Panc1 (cell line): ENCODE results near the gene CCDC40. TPM values are rescaled to one million over a fixed set of nuclear protein-coding genes. Genes with fewer than 3 reads are reported as not detected.

Experiments used
- ATAC-seq: fragments of 200-7000 bp; cut with Tn5 transposase; 2 replicates; pipeline ENCODE4 v1.9.1; 2020; ENCODE audit warnings: mild to moderate bottlenecking, moderate library complexity
- BruUV-seq: library from RNA; stranded (reverse); fragments of 400-500 nt; replicated peaks from 2 replicates; lab custom pipeline; 2021; lab: Mats Ljungman, UMichigan
- CTCF ChIA-PET: fragments of 300-600 bp; sonication (Branson Sonifier 250); formaldehyde crosslinking; loops from one replicate; lab custom pipeline; 2022; ENCODE audit warnings: antibody characterized with exemption; lab: Charles Lee
- POLR2A ChIA-PET: fragments of 300-600 bp; sonication (Branson Sonifier 250); formaldehyde crosslinking; loops from one replicate; lab custom pipeline; 2022; ENCODE audit warnings: antibody characterized with exemption; lab: Charles Lee
- DNase-seq: peaks from one replicate; pipeline ENCODE4 v3.0.0-alpha.2; 2010; ENCODE audit warnings: low read depth, low spot score
- H3K27ac ChIP-seq: 2 replicates; pipeline ENCODE4 v1.5.1; 2011; ENCODE audit warnings: mild to moderate bottlenecking, low read length, inconsistent platforms
- H3K27me3 ChIP-seq: fragments of 200-500 bp; sonication (Bioruptor generic); 2 replicates; pipeline ENCODE4 v1.6.0; 2014; ENCODE audit warnings: low read length, inconsistent platforms; ENCODE audit not compliant: control insufficient read depth, insufficient read depth
- H3K36me3 ChIP-seq: fragments of 200-500 bp; sonication (Bioruptor generic); 2 replicates; pipeline ENCODE4 v1.5.1; 2014; ENCODE audit warnings: inconsistent platforms, mild to moderate bottlenecking, low read length, moderate library complexity; ENCODE audit not compliant: control insufficient read depth, insufficient read depth
- H3K4me1 ChIP-seq: 2 replicates; pipeline ENCODE4 v1.5.1; 2011; ENCODE audit warnings: inconsistent platforms, mild to moderate bottlenecking, low read length, moderate library complexity; ENCODE audit not compliant: control insufficient read depth, insufficient read depth
- H3K4me3 ChIP-seq, 2 experiments: 2 replicates each; pipeline ENCODE4 v1.5.1; 2011 to 2012; ENCODE audit warnings: low read depth in 2 of 2, low read length in 2 of 2, mild to moderate bottlenecking in 2 of 2, inconsistent platforms in 1 of 2, moderate library complexity in 1 of 2
- H3K9me3 ChIP-seq: fragments of 200-500 bp; sonication (Bioruptor generic); 2 replicates; pipeline ENCODE4 v1.5.1; 2014; ENCODE audit warnings: low read depth, mild to moderate bottlenecking, inconsistent platforms, low read length, moderate library complexity; ENCODE audit not compliant: control insufficient read depth, insufficient read depth
- CTCF ChIP-seq: fragments of 450-650 bp; IDR thresholded peaks from 2 replicates; pipeline ENCODE4 v1.5.1; 2017; ENCODE audit warnings: mild to moderate bottlenecking
- POLR2AphosphoS5 ChIP-seq: IDR thresholded peaks from 2 replicates; pipeline ENCODE4 v1.6.1; 2012; ENCODE audit warnings: mild to moderate bottlenecking, low read depth, low read length, moderate library complexity
- REST ChIP-seq, 2 experiments: IDR thresholded peaks; 2 replicates each; pipeline ENCODE4 v1.6.1; 2011 to 2012; ENCODE audit warnings: low read depth in 2 of 2, control low read depth in 1 of 2, low read length in 1 of 2, mild to moderate bottlenecking in 1 of 2, moderate library complexity in 1 of 2; ENCODE audit not compliant: insufficient read depth in 1 of 2
- SIN3A ChIP-seq: IDR thresholded peaks from 2 replicates; pipeline ENCODE4 v1.6.1; 2012; ENCODE audit warnings: low read depth, mild to moderate bottlenecking, low read length, moderate library complexity, borderline replicate concordance; ENCODE audit not compliant: insufficient read depth
- TCF7L2 ChIP-seq: IDR thresholded peaks from 2 replicates; pipeline ENCODE4 v1.6.1; 2011; ENCODE audit warnings: mild to moderate bottlenecking, low read depth, low read length, inconsistent platforms
- in situ Hi-C: cut with HindIII; loops from 2 replicates; pipeline ENCODE4 v1.10.0; 2016; ENCODE audit warnings: low sequenced_read_pairs, low pct_unique_long_range_greater_than_20kb
- intact Hi-C: fragments of 100-400 bp; cut with micrococcal nuclease; formaldehyde crosslinking; loops from one replicate; pipeline ENCODE4 v1.10.0; 2022; ENCODE audit not compliant: unreplicated experiment
- total RNA-seq: library from RNA; stranded (reverse); gene quantifications from one replicate; pipeline ENCODE4 v1.2.1, GENCODE V29; 2021; ENCODE audit not compliant: unreplicated experiment

The CCDC40 gene
- total RNA-seq, 1 experiment from 2014 or later, result 18.0 TPM

- no peak for DNase-seq
- BruUV-seq, result no TSS peak
- no peak for ATAC-seq
- in situ Hi-C loops (no loop called here), intact Hi-C loops (no loop called here)
- Histone ChIP-seq H3K4me3 (no peak overlapping the region), H3K27ac (no peak overlapping the region), H3K27me3 (no peaks in the 10 kb centered on the region), H3K9me3 (no peaks in the 10 kb centered on the region), H3K36me3 (no peaks in the 10 kb centered on the region), H3K4me1 (no peaks in the 10 kb centered on the region; the same call in 1 of the 2 replicates)
- TF ChIP-seq TCF7L2 (no peak), CTCF (no peak), SIN3A (no peak), POLR2AphosphoS5 (no peak), REST (IDR thresholded peaks at IDR 0.05; ENCODE audit: insufficient read depth in 1 of 2, low read depth in 2 of 2, low read length in 1 of 2) (no peak)
- CTCF ChIA-PET, result interaction anchor here (0.6 kb wide), 1 partner anchor 373 kb away, joined by 3 read pairs; no protein-coding TSS in a partner anchor
- POLR2A ChIA-PET, result no interaction called here
Observed at GRCh38 chr17:80115159-80115558, 78.7 kb downstream of the CCDC40 start.

- Histone ChIP-seq H3K9me3 (no peaks in the 10 kb centered on the region), H3K4me1 (no peaks in the 10 kb centered on the region; the same call in 1 of the 2 replicates), H3K27me3 (no peaks in the 10 kb centered on the region), H3K4me3 (no peak overlapping the region), H3K36me3 (no peaks in the 10 kb centered on the region), H3K27ac (no peak overlapping the region)
- no TSS peak for BruUV-seq
- ChIA-PET POLR2A (no interaction called here), CTCF (no interaction called here)
- intact Hi-C loops (no loop called here), in situ Hi-C loops (no loop called here)
- no peak for TF ChIP-seq REST (IDR thresholded peaks at IDR 0.05; ENCODE audit: insufficient read depth in 1 of 2, low read depth in 2 of 2, low read length in 1 of 2)
- TF ChIP-seq TCF7L2, result no peak
- no peak for TF ChIP-seq CTCF
- TF ChIP-seq SIN3A, result no peak
- TF ChIP-seq POLR2AphosphoS5, result no peak
- no peak for DNase-seq
- ATAC-seq, result no peak
Observed at GRCh38 chr17:80116276-80116920, 80.0 kb downstream of the CCDC40 start.
